Thyroid gland (tissue), 4 donors: ENCODE results near the gene KCNJ12.

Experiments
- CTCF ChIP-seq, 6 experiments: fragments of 200-600 bp in 3 of 6; fragments of 450-650 bp in 3 of 6; sonication (generic) in 3 of 6; IDR thresholded peaks; one replicate each; pipeline ENCODE4 v1.5.1; 2016 to 2019; ENCODE audit warnings: antibody characterized with exemption in 6 of 6, mild to moderate bottlenecking in 2 of 6, inconsistent platforms in 1 of 6, moderate library complexity in 1 of 6
- POLR2A ChIP-seq, 2 donors: fragments of 450-650 bp; IDR thresholded peaks; one replicate each; pipeline ENCODE4 v1.6.1; 2017; ENCODE audit warnings: antibody characterized with exemption in 2 of 2, mild to moderate bottlenecking in 2 of 2, moderate library complexity in 1 of 2

GRCh38 chr17:21380659-21381058 lies 4.5 kb downstream of the KCNJ12 start:
- TF ChIP-seq POLR2A (IDR thresholded peaks at IDR 0.05) (no peak), CTCF (IDR thresholded peaks at IDR 0.05) (no peak)
